NOMO-1 treated with dmso at 0.1 percent for 144 hours (cell line): Measurements from ENCODE around the gene TXNDC17.
"Not testable (repeated sequence)": the region's sequence is repeated elsewhere in the genome, so short reads cannot be mapped to it uniquely, and the experiment has no call there.

Source experiments
- DNase-seq: peaks from one replicate; lab custom pipeline; 2025; ENCODE audit not compliant: unreplicated experiment; lab: John Stamatoyannopoulos, UW

The TXNDC17 gene

DNA sequence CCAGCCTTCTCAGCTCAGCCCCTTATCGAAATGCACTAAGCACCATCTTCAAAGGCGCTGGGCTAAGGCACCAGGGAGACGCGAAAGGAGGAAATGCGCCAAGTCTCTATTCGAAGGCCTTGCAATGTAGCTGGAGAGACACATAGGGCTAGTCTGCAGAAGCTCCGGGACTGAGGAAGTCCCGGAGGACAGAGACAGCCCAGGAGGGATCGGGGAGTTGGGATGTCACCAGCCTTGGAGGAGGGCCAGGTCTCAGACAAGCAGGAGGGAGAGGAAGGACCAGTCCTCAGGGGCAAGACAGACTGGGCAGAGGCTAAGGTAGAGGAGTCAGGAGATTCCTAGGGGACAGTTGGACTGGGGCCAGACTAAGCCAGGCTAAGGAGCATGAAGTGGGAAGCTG is 19.2 kb downstream of the TXNDC17 start:
- DNase-seq, result no peak

DNA sequence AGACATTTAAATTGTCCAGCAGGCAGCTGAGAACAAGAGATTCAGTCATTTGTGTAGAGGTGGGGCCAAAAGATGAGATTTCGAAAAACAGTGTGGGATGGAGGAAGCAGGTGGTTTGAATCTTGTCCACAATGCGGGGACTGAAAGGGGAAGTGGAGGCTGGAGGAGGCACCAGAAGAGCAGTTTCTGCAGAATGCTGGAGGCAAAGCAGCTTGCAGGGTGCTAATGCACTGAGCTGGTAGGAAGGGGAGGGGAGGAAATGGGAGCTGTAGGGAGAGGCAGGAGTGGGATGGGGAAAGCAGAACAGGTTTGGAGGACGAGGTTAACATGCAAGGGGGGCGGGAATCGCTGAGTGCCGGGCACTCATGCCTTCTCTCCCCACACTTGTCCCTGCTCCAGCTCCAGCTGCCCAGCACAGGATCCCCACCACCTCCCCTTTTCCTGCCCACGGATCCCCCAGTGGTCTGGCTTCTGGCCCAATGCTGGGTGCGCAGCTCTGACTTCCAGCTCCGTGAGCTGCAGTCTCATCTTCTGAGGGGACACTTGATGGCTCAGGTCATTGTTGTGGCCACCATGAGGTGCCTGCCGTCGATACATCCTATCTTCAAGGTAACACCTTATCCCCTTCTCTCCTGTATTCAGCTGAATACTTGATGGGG is 20.1 kb downstream of the TXNDC17 start:
- DNase-seq, result peak; percentile 74

DNA sequence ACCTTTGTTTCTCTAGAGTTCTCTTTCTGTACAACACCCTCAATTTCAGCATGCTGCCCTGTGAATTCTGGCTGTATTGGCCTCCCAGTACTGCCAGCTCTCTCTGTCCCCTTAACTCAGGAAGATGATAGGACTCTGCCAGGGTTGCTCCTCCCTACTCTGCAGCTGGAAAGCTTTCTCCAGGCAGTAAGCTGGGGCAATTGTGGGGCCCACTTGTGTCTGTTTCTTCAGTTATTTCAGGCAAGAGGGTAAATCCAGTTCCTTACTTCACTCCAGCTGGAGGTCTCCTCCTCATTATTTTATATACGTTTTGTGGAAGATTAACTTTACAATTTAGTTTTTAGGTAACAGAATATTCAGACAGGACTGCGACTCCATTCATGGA is 20.6 kb downstream of the TXNDC17 start:
- no peak for DNase-seq

DNA sequence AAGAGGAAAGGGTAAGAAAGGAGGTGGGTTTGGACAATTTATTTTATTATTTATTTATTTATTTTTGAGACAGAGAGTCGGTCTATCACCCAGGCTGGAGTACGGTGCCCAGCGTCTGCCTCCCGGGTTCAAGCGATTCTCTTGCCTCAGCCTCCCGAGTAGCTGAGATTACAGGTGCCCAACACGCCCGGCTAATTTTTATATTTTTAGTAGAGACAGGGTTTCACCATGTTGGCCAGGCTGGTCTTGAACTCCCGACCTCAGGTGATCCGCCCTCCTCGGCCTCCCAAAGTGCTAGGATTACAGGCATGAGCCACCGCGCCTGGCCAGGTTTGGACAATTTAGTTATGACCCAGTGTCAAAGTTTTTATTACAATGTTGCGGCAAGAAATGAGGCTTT is 22.3 kb downstream of the TXNDC17 start:
- DNase-seq, result not testable (repeated sequence)

DNA sequence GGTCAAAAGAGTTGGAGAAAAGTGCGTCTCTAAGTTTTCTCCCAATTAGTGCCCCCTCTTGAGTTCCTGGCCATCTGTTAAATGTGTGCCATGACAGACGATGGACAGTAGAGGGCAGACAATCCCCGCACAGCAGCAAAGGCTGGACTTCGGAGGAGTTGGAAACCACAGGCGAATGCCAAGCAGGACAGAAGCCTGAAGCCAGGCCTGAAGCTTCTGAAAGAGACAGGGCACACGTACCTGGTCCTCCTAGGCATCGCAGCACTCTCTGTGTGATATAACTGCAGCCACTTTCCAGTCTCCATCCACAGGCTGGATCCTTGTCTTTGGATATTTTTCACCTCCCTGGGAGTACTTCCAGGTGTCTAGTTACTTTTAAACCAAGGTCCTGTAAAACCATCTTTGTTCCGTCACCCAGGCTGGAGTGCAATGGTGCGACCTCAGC is 25.2 kb downstream of the TXNDC17 start:
- DNase-seq, result peak; percentile 22

DNA sequence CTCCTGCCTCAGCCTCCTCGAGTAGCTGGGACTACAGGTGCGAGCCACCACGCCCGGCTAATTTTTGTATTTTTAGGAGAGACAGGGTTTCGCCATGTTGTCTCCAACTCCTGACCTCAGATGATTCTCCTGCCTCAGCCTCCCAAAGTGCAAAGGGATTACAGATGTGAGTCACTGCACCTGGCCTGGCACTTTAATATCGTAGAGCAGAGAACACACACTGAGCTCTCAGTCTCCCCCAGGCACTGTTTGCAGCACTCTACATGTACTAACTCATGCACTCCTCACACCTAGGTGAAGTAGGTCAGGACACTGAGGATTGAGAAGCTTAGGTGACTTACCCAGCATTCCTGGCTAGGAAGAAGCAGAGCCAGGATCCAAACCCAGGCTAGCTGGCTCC is 25.7 kb downstream of the TXNDC17 start:
- no peak for DNase-seq

DNA sequence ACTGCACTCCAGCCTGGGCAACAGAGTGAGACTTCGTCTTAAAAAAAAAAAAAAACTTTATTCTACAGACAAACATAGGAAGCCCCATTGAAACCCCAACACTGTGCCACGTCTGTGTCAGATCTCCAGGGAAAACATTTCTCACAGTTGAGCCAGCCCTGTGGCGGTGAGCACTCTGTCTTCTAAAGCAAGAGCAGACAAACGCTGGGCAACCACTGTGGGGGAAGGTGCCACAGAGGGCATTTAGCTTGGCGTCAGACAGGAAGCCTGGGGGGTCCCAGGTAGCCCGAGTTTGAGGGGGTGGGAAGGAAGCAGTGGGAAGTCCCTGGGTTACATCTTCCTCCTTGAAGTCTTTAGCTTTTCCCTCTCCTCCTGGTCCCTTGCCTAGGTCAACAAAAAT is 26.7 kb downstream of the TXNDC17 start:
- no peak for DNase-seq

DNA sequence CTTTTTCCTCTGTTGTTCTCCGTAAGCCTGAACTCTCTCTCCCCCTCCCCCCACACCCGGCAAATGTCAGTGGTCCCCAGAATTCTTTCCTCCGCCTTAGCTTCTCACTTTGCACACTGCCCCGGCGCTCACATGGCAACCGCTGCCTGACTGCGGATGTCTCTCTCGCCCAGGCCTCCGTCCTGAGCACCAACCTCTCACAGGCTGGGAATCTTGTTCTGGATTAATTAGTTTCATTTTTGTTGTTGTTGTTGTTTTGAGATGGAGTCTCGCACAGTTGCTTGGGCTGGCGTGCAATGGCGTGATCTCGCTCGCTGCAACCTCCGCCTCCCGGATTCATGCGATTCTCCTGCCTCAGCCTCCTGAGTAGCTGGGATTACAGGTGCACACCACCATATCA is 27.4 kb downstream of the TXNDC17 start:
- DNase-seq, result no peak

DNA sequence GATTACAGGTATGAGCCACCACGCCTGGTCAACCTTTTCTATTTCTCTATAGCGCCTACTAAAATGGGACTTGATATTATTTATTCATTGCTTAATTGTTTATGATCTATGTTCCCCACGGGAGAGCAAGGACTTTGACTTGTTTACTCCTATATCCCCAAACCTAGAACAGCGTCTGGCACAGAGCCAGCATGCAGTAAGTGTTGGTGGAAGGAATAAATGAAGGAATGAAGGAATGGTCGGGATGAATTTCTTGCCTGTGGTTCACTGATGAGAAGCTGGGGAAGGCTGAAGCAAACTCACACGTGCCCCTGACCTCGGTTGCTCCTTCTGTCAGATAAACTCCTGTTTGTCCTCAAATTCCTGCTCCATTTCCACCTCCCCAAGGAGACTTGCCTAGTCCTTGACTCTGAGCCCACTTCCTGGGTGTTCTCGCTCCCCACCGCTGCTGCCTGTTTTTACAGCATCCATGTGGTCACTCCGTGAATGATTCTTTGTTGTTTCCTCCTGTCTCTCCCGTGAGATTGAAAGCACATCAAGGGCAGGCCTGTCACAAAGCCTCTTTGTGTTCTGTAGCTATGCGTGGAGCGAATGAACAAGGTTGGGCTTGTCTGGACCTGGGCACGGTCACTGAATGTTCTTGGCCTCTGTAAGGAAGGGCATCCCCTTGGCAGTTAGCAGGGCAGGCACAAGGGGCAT is 28.0 kb downstream of the TXNDC17 start:
- no peak for DNase-seq

DNA sequence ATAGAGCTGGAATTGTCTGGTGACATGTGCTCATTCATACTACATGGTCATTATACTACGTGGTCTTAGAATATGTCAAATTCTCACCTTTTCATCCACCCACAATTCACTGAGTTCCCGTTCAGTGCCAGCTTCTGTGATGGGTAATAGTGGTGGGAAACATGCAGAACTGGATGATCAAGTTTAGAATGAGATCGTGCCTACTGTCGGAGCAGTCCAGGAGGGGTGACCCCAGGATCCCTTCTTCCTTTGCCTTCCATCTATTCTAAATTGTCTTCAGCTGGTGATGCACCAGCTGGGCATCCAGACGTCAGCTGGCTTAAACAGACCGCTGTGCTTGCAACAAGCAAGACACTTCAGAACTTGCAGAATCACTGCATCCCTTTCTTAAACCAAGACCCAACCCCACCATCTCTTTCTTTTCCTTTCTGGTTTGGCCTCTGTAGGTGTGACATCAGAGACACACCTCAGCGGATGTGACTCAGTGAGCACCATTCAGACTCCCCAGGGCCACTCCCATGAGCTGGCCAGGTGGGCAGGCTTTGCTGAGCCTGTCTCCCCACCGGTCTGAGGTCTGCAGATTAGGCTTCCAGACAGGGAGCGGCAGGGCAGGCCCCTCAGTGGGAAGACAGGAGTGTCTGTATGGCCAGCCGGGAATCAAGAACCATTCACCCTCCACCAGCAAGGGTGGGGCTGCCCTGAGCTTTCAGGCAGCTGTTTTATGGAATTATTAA is 28.8 kb downstream of the TXNDC17 start:
- no peak for DNase-seq

DNA sequence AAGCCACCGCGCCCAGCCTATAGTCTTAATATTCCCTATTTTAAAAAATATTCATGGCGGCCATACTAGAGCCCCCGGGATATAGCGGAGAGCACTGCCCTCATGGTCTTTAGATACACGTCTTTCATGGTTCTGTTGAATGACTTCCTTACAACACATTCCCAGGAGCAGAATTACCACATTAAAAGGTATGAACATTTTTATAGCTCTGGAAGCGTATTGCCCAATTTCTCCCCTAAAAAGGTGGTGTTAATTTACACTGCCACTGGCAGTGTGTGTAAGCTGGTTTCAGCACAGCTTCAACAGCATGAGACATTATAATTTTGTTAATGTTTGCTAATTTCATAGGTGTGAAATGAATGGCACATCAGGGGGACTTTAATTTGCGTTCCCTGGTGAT is 29.7 kb downstream of the TXNDC17 start:
- no peak for DNase-seq

DNA sequence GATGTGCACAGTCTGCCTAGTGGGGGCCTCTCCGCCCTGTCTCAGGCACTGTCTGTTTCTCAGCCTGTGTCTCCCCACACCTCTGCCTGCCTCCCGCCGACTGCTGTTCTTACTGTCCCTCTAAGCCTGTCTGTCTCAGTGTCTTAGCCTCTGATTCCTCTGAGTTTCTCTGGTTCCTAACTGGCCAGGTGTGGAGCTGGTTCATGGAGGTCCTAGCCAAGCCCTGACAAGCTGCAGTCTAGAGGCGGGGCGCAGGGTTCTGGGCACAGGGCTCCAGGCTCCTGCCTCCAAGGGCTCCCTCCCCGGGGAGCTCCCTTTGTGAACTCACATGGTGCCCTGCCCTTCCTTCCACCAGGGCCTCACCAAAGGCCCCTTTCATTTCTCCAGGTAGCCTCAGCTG is 30.1 kb downstream of the TXNDC17 start:
- no peak for DNase-seq

DNA sequence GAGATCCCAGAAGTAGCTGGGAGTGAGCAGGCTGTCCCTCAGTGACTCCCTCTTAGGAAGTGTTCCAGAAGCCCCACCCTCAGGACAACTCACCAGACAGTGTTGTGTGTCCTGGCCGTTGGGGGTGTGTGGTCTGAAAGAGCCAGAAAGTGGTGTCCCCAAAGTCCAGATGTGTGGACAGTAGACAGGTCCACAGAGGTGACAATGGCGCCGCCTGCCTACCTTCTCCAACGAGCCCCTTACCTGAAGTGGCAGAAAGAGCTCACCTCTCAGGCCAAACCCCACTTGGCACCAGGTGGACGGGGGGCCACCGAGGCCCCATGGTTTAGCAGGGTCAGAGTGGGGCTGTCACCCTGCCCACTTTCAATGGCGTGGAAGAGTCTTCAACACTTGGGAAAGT is 30.6 kb downstream of the TXNDC17 start:
- DNase-seq, result no peak

DNA sequence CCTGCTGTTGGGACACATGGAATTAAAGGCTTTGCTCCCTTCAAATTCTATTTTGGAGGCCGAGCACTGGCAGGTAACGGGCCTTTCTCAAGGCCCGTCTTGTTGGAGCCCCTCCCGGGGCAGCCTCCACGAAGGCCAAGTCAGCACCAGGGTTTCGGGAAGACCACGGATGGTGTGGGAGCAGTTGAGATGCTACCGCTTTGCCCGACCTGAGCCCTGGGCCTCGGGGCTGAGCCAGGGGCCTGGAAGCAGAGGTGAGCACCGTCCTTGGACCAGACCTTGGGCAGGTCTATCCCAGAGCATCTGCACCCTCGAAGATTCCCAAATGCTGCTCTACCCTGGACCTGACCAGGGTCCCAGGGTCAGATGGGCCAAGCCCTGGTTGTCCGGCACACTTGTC is 33.7 kb downstream of the TXNDC17 start:
- DNase-seq, result no peak

DNA sequence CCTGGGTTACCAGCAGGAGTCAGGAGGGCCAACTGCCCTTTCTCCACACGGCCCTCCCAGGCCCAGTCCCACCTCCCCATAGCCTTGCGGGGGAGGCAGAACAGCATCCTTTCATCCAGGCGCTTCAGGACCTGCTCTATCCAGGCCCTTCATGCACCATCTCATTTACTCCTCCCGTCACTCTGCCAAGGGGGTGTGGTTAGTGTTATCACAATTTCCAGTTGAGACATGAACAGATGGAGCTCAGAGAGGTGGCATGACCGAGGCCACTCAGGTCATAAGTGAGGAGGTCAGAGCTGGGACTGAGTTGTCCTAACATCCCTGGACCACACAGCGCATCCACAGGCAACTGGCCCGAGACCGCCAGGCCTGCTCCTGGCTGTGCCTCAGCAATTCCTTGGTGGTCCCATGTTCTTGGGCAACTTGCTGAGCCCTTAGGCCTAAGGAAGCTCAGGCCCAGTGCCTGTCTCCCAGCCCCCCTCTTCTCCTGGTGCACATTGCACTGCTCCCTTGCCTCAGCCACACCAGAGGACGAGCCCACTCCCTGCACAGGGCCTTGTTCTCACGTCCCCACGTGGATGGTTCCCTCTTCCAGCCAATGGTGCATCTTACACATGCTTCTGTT is 34.5 kb downstream of the TXNDC17 start:
- no peak for DNase-seq

DNA sequence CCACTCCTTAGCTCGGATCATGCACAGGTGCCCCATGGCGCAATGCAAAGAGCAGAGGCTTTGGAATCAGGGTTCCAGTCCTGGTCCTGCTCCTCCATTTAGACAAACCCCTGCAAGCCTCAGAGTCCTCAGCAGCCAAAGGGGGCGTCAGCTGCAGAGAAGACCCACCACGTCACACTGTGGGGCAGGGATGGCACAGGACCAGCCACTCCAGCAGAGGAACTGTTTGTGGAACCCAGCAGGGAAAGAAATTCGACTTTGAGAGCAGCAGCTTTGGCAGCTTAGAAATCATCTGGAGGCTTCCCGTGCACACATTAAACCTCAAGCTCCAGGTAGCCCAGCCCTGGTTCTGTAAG is 35.9 kb downstream of the TXNDC17 start:
- DNase-seq, result no peak

DNA sequence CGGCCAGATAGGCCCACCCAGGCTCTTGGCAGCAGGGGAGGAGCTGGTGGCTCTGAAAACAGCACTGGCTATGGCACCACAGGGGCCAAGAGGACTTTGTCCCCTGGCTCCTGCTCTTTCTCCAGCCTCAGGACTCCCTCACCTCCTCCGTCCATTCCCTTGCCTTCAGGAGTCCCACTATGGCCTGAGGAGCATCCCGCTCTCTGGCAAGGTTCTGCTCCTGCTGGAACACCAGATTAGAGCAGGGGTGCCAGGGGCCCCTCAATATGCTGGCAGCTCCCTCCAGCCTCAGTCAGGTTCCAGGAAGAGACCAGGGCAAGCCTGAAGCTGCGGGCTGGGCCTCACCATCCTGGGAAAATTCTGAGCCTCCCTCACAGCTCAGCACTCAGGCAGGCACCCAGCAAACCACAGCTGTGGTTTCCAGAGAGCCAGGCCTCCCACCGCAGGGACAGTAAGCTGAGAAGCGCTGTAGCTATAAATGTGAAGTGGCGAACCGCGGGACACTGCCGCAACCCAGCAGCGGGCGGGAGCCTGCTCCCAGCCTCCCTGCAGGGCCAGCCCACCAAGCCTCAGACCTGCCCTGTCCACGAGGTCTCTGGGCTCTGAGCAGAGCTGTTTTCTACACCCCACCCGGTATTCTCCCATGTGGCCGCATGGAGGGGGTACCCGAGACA is 36.4 kb downstream of the TXNDC17 start:
- no peak for DNase-seq

DNA sequence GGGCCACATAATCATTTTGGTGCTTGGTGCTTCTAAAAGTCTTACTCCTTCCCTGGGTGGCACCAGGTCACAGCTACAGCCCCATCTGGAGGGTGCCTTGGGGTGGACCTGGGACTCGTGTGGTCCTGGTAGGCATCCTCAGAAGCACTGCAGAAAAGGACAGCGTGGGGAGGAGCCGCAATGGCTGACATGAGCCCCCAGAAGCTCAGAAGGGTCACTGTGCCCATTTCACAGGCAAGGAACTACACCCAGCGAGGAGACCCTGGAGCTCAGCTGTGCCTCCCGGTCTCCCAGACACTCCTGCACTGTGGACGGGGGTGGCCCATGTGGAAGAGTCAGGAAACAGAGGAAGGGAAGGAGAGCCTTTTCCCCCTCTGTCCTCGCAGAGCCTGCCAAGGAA is 37.1 kb downstream of the TXNDC17 start:
- DNase-seq, result no peak

DNA sequence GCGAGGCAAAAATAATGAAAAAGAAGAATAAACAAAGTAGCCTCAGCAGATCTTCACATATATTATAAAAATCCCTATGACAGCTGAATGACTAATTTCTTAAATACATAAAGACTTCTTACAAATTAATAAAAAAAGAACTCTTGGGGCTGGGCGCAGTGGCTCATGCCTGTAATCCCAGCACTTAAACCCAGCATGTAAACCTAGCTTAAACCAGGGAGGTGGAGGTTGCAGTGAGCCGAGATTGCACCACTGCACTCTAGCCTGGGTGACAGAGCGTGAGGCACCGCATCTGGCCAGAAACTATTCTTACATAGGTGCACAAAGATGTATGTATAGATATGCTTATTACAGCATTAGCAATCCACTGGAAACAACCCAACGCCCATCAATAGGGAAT is 38.4 kb downstream of the TXNDC17 start:
- DNase-seq, result no peak

DNA sequence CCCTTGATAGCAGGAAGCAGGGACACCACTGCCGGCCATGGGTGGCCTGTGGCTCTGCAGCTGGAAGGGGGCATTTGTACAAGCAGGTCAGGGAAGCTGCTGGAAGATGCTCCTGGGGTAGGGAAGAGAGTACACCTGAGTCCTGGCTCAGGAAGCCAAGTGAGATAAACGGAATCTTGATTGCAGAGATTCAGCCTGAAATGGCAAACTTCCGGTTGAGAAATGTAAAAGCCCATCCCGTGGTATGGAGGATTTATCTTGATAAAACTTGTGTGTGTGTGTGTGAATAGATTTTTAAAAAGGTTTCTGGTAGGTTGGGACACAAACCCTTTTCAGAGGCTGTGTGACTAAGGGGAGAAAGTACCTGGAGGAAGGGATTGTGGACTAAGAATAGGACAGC is 40.3 kb downstream of the TXNDC17 start:
- no peak for DNase-seq

DNA sequence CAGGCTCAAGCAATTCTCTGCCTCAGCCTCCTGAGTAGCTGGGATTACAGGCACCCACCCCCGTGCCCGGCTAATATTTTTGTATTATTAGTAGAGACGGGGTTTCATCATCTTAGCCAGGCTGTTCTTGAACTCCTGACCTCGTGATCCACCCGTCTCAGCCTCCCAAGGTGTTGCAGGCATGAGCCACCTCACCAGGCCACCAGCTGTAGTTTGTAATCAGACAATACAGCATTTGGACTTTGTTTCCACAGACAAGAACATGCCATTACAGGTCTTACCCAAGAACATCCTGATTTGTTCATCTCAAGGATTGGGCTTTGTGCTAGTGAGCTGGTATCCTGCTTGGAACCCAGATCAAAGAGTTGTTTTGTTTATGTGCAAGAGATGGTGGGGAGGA is 40.8 kb downstream of the TXNDC17 start:
- DNase-seq, result no peak
